Parathyroid adenoma (tissue), 2 donors: ENCODE measurements around the gene TNFRSF25.
A peak's percentile ranks its signal among the peaks of the same experiment; 100 is the strongest.

Experiments
- H2AFZ ChIP-seq: fragments of 300-600 bp; sonication (generic); one replicate; pipeline ENCODE4 v1.7.0; 2017; ENCODE audit warnings: antibody characterized with exemption, mild to moderate bottlenecking
- H3K27ac ChIP-seq: fragments of 300-600 bp; sonication (generic); one replicate; pipeline ENCODE4 v1.7.0; 2017
- H3K27me3 ChIP-seq: fragments of 300-600 bp; sonication (generic); one replicate; pipeline ENCODE4 v1.7.0; 2017; ENCODE audit warnings: low read length; ENCODE audit not compliant: control insufficient read depth, insufficient read depth
- H3K36me3 ChIP-seq: fragments of 300-600 bp; sonication (generic); one replicate; pipeline ENCODE4 v1.7.0; 2017; ENCODE audit warnings: low read length; ENCODE audit not compliant: control insufficient read depth, insufficient read depth
- H3K4me1 ChIP-seq: fragments of 300-600 bp; sonication (generic); one replicate; pipeline ENCODE4 v1.7.0; 2017; ENCODE audit warnings: control low read depth
- H3K4me2 ChIP-seq: fragments of 300-600 bp; sonication (generic); one replicate; pipeline ENCODE4 v1.7.0; 2017; ENCODE audit warnings: low read length
- H3K4me3 ChIP-seq: fragments of 300-600 bp; sonication (generic); one replicate; pipeline ENCODE4 v1.7.0; 2017; ENCODE audit warnings: low read depth, low read length
- H3K79me2 ChIP-seq: fragments of 300-600 bp; sonication (generic); one replicate; pipeline ENCODE4 v1.7.0; 2017; ENCODE audit warnings: control low read depth
- H3K9ac ChIP-seq: fragments of 300-600 bp; sonication (generic); one replicate; pipeline ENCODE4 v1.7.0; 2017; ENCODE audit warnings: mild to moderate bottlenecking
- H3K9me3 ChIP-seq: fragments of 300-600 bp; sonication (generic); one replicate; pipeline ENCODE4 v1.7.0; 2017; ENCODE audit warnings: low read length; ENCODE audit not compliant: control insufficient read depth
- TF ChIP-seq, protein P1 (sequence below): fragments of 300-600 bp; sonication (generic); IDR thresholded peaks from one replicate; pipeline ENCODE4 v1.7.0; 2017; ENCODE audit warnings: antibody characterized with exemption, mild to moderate bottlenecking
- donor health status: primary hyperparathyroidism.

The TNFRSF25 gene

DNA sequence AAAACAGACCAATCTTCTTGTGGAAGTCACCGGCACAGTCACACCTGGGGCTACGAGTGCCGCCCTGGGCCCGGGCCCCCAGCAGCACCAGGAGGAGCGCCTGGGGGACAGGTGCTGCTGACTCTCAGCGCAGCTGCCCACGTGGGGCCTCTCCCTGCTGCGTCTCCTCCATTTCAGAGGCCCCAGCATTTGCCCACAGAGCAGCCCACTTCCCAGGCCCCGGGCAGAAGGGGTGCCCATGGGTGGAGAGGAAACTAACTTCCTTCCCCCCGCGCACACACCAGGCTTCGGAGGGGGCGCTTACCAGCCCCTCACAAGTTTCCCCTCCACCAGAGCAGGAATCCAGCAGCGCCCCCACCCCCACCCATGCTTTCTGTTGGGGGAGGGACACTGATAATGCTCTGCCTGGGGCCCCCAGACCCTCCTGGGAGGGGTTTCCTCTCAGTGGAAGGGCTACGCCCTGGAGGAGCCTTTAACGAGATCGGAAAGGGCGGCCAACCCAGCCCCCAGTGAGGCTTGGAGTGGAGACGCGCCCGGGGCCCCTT is 440 bp downstream of the TNFRSF25 start:
- H3K27ac ChIP-seq = peak overlapping the region; percentile 53
- H3K9ac ChIP-seq = no peak overlapping the region

GRCh38 chr1:6464915-6465314 is 1.1 kb downstream of the TNFRSF25 start:
- peaks cover 9% of the 10 kb centered on the region for H3K4me1 ChIP-seq
- no peaks in the 10 kb centered on the region for H3K27me3 ChIP-seq
- peak overlapping the region; percentile 53 for H3K27ac ChIP-seq
- no peak overlapping the region for H3K9ac ChIP-seq
- no peak overlapping the region for H3K4me3 ChIP-seq
- no peaks in the 10 kb centered on the region for H3K9me3 ChIP-seq
- H3K36me3 ChIP-seq = no peaks in the 10 kb centered on the region
- no peak overlapping the region for H2AFZ ChIP-seq
- no peak overlapping the region for H3K4me2 ChIP-seq
- H3K79me2 ChIP-seq = no peaks in the 10 kb centered on the region
- TF ChIP-seq, protein P1, sequence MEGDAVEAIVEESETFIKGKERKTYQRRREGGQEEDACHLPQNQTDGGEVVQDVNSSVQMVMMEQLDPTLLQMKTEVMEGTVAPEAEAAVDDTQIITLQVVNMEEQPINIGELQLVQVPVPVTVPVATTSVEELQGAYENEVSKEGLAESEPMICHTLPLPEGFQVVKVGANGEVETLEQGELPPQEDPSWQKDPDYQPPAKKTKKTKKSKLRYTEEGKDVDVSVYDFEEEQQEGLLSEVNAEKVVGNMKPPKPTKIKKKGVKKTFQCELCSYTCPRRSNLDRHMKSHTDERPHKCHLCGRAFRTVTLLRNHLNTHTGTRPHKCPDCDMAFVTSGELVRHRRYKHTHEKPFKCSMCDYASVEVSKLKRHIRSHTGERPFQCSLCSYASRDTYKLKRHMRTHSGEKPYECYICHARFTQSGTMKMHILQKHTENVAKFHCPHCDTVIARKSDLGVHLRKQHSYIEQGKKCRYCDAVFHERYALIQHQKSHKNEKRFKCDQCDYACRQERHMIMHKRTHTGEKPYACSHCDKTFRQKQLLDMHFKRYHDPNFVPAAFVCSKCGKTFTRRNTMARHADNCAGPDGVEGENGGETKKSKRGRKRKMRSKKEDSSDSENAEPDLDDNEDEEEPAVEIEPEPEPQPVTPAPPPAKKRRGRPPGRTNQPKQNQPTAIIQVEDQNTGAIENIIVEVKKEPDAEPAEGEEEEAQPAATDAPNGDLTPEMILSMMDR = no peak

More for the DNA sequence above, 440 bp downstream of the TNFRSF25 start:
- no peaks in the 10 kb centered on the region for H3K36me3 ChIP-seq
- no peak overlapping the region for H3K4me3 ChIP-seq
- no peak overlapping the region for H2AFZ ChIP-seq
- H3K4me2 ChIP-seq = no peak overlapping the region
- no peaks in the 10 kb centered on the region for H3K27me3 ChIP-seq
- TF ChIP-seq, protein P1 = no peak
- no peaks in the 10 kb centered on the region for H3K9me3 ChIP-seq
- H3K4me1 ChIP-seq = peaks cover 9% of the 10 kb centered on the region
- no peaks in the 10 kb centered on the region for H3K79me2 ChIP-seq

- Histone ChIP-seq H3K9ac (no peak overlapping the region), H3K9me3 (no peaks in the 10 kb centered on the region), H3K4me2 (peak overlapping the region; percentile 13), H3K36me3 (no peaks in the 10 kb centered on the region), H3K4me3 (no peak overlapping the region), H3K79me2 (no peaks in the 10 kb centered on the region), H3K4me1 (peaks cover 9% of the 10 kb centered on the region), H3K27me3 (no peaks in the 10 kb centered on the region), H2AFZ (no peak overlapping the region), H3K27ac (peak overlapping the region; percentile 53)
- TF ChIP-seq, protein P1 = peak; percentile 53
Observed at GRCh38 chr1:6464514-6464836, 1.5 kb downstream of the TNFRSF25 start.

GRCh38 chr1:6463120-6463412 is 2.9 kb downstream of the TNFRSF25 start:
- no peaks in the 10 kb centered on the region for H3K27me3 ChIP-seq

More at GRCh38 chr1:6463120-6463412, 2.9 kb downstream of the TNFRSF25 start:
- H3K27ac ChIP-seq = no peak overlapping the region
- H3K9ac ChIP-seq = no peak overlapping the region
- no peak overlapping the region for H3K4me3 ChIP-seq
- no peaks in the 10 kb centered on the region for H3K9me3 ChIP-seq
- H2AFZ ChIP-seq = no peak overlapping the region
- TF ChIP-seq, protein P1 = no peak
- no peaks in the 10 kb centered on the region for H3K36me3 ChIP-seq
- H3K4me2 ChIP-seq = no peak overlapping the region
- H3K4me1 ChIP-seq = peaks cover 9% of the 10 kb centered on the region
- H3K79me2 ChIP-seq = no peaks in the 10 kb centered on the region
